K562 (cell line): Measurements from ENCODE around the gene SOX6. TPM values are rescaled to one million over a fixed set of nuclear protein-coding genes. Genes with fewer than 3 reads are reported as not detected.

Source experiments
- ATAC-seq: fragments of 200-7000 bp; cut with Tn5 transposase; 3 replicates; pipeline ENCODE4 v1.9.1; 2020; ENCODE audit warnings: moderate library complexity
- BruUV-seq: library from RNA; stranded (reverse); fragments of 400-500 nt; replicated peaks from 2 replicates; lab custom pipeline; 2021; lab: Mats Ljungman, UMichigan
- CTCF ChIA-PET: fragments of 300-600 bp; formaldehyde crosslinking; extraction: SDS; loops from one replicate; lab custom pipeline; 2021; ENCODE audit warnings: low intra/inter-chr PET ratio; lab: Yijun Ruan, JAX
- POLR2A ChIA-PET: fragments of 300-600, 350-650 bp; sonication (Branson Sonifier 250); formaldehyde crosslinking; extraction: SDS; loops from one replicate; lab custom pipeline; 2021; ENCODE audit warnings: antibody characterized with exemption, inconsistent platforms; lab: Yijun Ruan, JAX
- DNase-seq, 4 experiments: peaks; one replicate each; pipeline versions ENCODE4 v3.0.0 to v3.0.0-alpha.2; 2011 to 2018; ENCODE audit warnings: low spot score in 3 of 4, mixed read lengths in 3 of 4; ENCODE audit errors: extremely low read depth in 1 of 4
- FAIRE-seq: peaks from 2 replicates; lab custom pipeline; 2011; peaks lifted over from hg19 to GRCh38; lab: Jason Lieb, UNC
- H2AFZ ChIP-seq: 2 replicates; pipeline ENCODE4 v1.6.0; 2011; ENCODE audit warnings: low read depth, low read length, control low read depth, inconsistent platforms
- H3K27ac ChIP-seq: fragments of 200-600 bp; 3 replicates; pipeline ENCODE4 v1.8.0; 2011; ENCODE audit warnings: low read depth, mild to moderate bottlenecking, control low read depth, inconsistent platforms, low read length, moderate library complexity, mixed read lengths; ENCODE audit errors: extremely low read depth
- H3K27me3 ChIP-seq, 2 experiments: fragments of 300-600 bp in 1 of 2; 2 replicates in 1 of 2; 3 replicates in 1 of 2; pipeline versions ENCODE4 v1.6.0 to v1.8.0; 2011; ENCODE audit warnings: inconsistent platforms in 2 of 2, low read length in 2 of 2, mild to moderate bottlenecking in 1 of 2, mixed read lengths in 1 of 2, moderate library complexity in 1 of 2; ENCODE audit not compliant: control insufficient read depth in 2 of 2, insufficient read depth in 2 of 2
- H3K36me3 ChIP-seq: fragments of 300-600 bp; 3 replicates; pipeline ENCODE4 v1.8.0; 2011; ENCODE audit warnings: mild to moderate bottlenecking, low read length, inconsistent platforms; ENCODE audit not compliant: control insufficient read depth, insufficient read depth
- H3K4me1 ChIP-seq, 2 experiments: fragments of 200-600 bp in 1 of 2; replicated peaks in 1 of 2; 2 replicates in 1 of 2; 3 replicates in 1 of 2; pipeline versions ENCODE4 v1.5.1 to v1.8.0; 2011; ENCODE audit warnings: inconsistent platforms in 2 of 2, low read length in 2 of 2, mild to moderate bottlenecking in 1 of 2, mixed read lengths in 1 of 2, moderate library complexity in 1 of 2; ENCODE audit not compliant: control insufficient read depth in 2 of 2, insufficient read depth in 2 of 2
- H3K4me2 ChIP-seq: 2 replicates; pipeline ENCODE4 v1.6.1; 2011; ENCODE audit warnings: low read length, control low read depth, inconsistent platforms, mixed read lengths; ENCODE audit not compliant: insufficient read depth
- H3K4me3 ChIP-seq: fragments of 200-600 bp; sonication (generic), shearing (Covaris generic); 2 replicates; pipeline ENCODE4 v1.5.1; 2016; ENCODE audit warnings: control low read depth, inconsistent platforms
- H3K79me2 ChIP-seq: fragments of 200-600 bp; 3 replicates; pipeline ENCODE4 v1.8.0; 2011; ENCODE audit warnings: low read length, inconsistent platforms; ENCODE audit not compliant: control insufficient read depth, insufficient read depth
- H3K9ac ChIP-seq, 2 experiments: 2 replicates each; pipeline versions ENCODE4 v1.6.0 to v1.6.1; 2011; ENCODE audit warnings: low read depth in 2 of 2, low read length in 2 of 2, control low read depth in 1 of 2, inconsistent platforms in 1 of 2, mild to moderate bottlenecking in 1 of 2, mixed read lengths in 1 of 2; ENCODE audit not compliant: insufficient read depth in 1 of 2
- H3K9me1 ChIP-seq: one replicate; pipeline ENCODE4 v1.6.0; 2011; ENCODE audit warnings: inconsistent platforms, mild to moderate bottlenecking, low read length, moderate library complexity; ENCODE audit not compliant: control insufficient read depth, insufficient read depth
- H3K9me3 ChIP-seq: replicated peaks from 2 replicates; pipeline ENCODE4 v1.5.1; 2011; ENCODE audit warnings: low read depth, low read length, inconsistent platforms; ENCODE audit not compliant: control insufficient read depth, insufficient read depth
- H4K20me1 ChIP-seq: replicated peaks from 2 replicates; pipeline ENCODE4 v1.6.1; 2011; ENCODE audit warnings: low read length, inconsistent platforms, mixed read lengths; ENCODE audit not compliant: control insufficient read depth, insufficient read depth
- ILF3 ChIP-seq: fragments of 450-650 bp; IDR thresholded peaks from 2 replicates; pipeline ENCODE4 v1.6.1; 2018; ENCODE audit warnings: antibody characterized with exemption, mild to moderate bottlenecking, moderate library complexity, borderline replicate concordance
- PHB2 ChIP-seq: fragments of 450-650 bp; IDR thresholded peaks from 2 replicates; pipeline ENCODE4 v1.6.1; 2017; ENCODE audit warnings: low read depth
- POLR2H ChIP-seq: IDR thresholded peaks from 2 replicates; pipeline ENCODE4 v1.6.1; 2016; ENCODE audit warnings: missing genetic modification characterization, low read depth, mild to moderate bottlenecking, control low read depth, missing compliant biosample characterization, moderate library complexity
- PTBP1 ChIP-seq: fragments of 200-400 bp; formaldehyde crosslinking; IDR thresholded peaks from 2 replicates; pipeline ENCODE4 v1.6.1; 2017; ENCODE audit warnings: low read depth, low read length
- ZNF444 ChIP-seq: fragments of 250-450 bp; sonication (Bioruptor Pico); IDR thresholded peaks from 2 replicates; pipeline ENCODE4 v1.4.0; 2020; ENCODE audit warnings: mild to moderate bottlenecking, moderate library complexity
- WGBS: fragments of 100-300 bp; shearing (Covaris generic); methylation state at CpG from one replicate; pipeline ENCODE4 v1.1.6; 2016; ENCODE audit warnings: low coverage, mixed read lengths; ENCODE audit not compliant: insufficient coverage; ENCODE audit errors: missing lambda C conversion rate; 5-methylcytosine and 5-hydroxymethylcytosine counted together
- in situ Hi-C: fragments of 300-500 bp; cut with MboI; formaldehyde crosslinking; loops from 4 replicates; pipeline ENCODE4 v1.15.0; 2018; ENCODE audit warnings: inconsistent platforms, mixed read lengths
- intact Hi-C: fragments of 100-400 bp; cut with micrococcal nuclease; formaldehyde crosslinking; loops from 2 replicates; pipeline ENCODE4 v1.14.2; 2022
- polyA plus RNA-seq, 8 experiments: library from polyadenylated mRNA; depleted of rRNA in 4 of 8; stranded (reverse) in 5 of 8; unstranded in 3 of 8; fragments of >200 nt; fragmentation: Nextera tagmentation in 2 of 8; fragmentation: Illumina TruSeq in 1 of 8; extraction: Ambion mirVana in 2 of 8; extraction: Trizol in 1 of 8; gene quantifications; 2 replicates each; pipeline versions ENCODE4 v1.2.1 to v1.2.3, GENCODE V29; 2011 to 2014; ENCODE audit warnings: inconsistent platforms in 1 of 8, missing spikeins in 1 of 8
- total RNA-seq, 7 experiments: library from RNA; depleted of rRNA in 6 of 7; stranded (reverse); fragments of >200 nt in 6 of 7; fragmentation: Illumina TruSeq in 2 of 7; extraction: Trizol in 2 of 7; gene quantifications; 2 replicates each; pipeline versions ENCODE4 v1.2.1 to v1.2.3, GENCODE V29; 2011 to 2021; ENCODE audit warnings: low replicate concordance in 1 of 7
- TF ChIP-seq, protein P1 (sequence below): fragments of 250-450 bp; sonication (Bioruptor Pico); IDR thresholded peaks from 2 replicates; pipeline ENCODE4 v1.4.0; 2020
- TF ChIP-seq, protein P2 (sequence below): fragments of 200-600 bp; sonication (generic); IDR thresholded peaks from one replicate; pipeline ENCODE4 v1.6.1; 2012; ENCODE audit warnings: mild to moderate bottlenecking, low read depth, low read length, inconsistent platforms

The SOX6 gene
- total and polyA plus RNA-seq, 9 of the 15 experiments (the other 6 are each of a cell fraction or from before 2014, with no cell fraction given): 0.89 to 8.7 (median 5.7) TPM

DNA sequence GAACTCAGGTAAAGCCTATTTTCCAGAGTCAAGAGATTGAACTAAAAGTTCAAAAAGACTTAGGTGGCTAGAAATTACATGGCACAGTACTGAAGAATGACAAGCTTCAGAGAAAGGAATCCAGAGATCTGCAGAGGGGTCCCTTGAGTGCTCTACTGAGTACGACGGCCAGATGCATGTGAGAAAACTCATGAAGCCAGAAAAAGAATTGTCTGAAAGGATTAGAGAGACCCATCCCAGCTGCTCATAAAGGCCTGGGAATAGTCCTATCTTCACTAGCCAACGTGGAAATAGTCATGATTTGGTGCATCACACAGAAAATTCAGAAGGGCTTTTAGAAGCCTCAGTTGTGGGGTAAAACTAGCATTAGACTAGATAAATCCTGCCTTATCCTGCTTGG lies 91.3 kb downstream of the SOX6 start:
- Histone ChIP-seq H4K20me1 (no peaks in the 10 kb centered on the region), H3K4me3 (no peak overlapping the region), H2AFZ (no peak overlapping the region), H3K4me1 (no peaks in the 10 kb centered on the region), H3K9me3 (no peaks in the 10 kb centered on the region; the same call in 1 of the 2 replicates), H3K79me2 (no peaks in the 10 kb centered on the region), H3K27me3 (no peaks in the 10 kb centered on the region), H3K9me1 (no peaks in the 10 kb centered on the region), H3K9ac (no peak overlapping the region), H3K4me2 (no peak overlapping the region), H3K36me3 (no peaks in the 10 kb centered on the region), H3K27ac (no peak overlapping the region)
- ATAC-seq (no peak), DNase-seq (no peak), FAIRE-seq (no peak)
- WGBS: 48% methylated on average over 3 of the region's 3 CpGs
- ChIA-PET POLR2A (interaction anchor here (0.6 kb wide), 1 partner anchor 21 kb away, joined by 3 read pairs; no protein-coding TSS in a partner anchor), CTCF (no interaction called here)
- in situ Hi-C loops: no loop called here
- intact Hi-C loops: no loop called here
- no TSS peak for BruUV-seq
- TF ChIP-seq PTBP1: no peak
- TF ChIP-seq ZNF444 (CRISPR knock-in tag): no peak
- TF ChIP-seq, protein P1, sequence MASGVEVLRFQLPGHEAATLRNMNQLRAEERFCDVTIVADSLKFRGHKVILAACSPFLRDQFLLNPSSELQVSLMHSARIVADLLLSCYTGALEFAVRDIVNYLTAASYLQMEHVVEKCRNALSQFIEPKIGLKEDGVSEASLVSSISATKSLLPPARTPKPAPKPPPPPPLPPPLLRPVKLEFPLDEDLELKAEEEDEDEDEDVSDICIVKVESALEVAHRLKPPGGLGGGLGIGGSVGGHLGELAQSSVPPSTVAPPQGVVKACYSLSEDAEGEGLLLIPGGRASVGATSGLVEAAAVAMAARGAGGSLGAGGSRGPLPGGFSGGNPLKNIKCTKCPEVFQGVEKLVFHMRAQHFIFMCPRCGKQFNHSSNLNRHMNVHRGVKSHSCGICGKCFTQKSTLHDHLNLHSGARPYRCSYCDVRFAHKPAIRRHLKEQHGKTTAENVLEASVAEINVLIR: no peak
- no peak for TF ChIP-seq ILF3
- TF ChIP-seq PHB2: no peak
- TF ChIP-seq POLR2H (tag): no peak
- TF ChIP-seq, protein P2, sequence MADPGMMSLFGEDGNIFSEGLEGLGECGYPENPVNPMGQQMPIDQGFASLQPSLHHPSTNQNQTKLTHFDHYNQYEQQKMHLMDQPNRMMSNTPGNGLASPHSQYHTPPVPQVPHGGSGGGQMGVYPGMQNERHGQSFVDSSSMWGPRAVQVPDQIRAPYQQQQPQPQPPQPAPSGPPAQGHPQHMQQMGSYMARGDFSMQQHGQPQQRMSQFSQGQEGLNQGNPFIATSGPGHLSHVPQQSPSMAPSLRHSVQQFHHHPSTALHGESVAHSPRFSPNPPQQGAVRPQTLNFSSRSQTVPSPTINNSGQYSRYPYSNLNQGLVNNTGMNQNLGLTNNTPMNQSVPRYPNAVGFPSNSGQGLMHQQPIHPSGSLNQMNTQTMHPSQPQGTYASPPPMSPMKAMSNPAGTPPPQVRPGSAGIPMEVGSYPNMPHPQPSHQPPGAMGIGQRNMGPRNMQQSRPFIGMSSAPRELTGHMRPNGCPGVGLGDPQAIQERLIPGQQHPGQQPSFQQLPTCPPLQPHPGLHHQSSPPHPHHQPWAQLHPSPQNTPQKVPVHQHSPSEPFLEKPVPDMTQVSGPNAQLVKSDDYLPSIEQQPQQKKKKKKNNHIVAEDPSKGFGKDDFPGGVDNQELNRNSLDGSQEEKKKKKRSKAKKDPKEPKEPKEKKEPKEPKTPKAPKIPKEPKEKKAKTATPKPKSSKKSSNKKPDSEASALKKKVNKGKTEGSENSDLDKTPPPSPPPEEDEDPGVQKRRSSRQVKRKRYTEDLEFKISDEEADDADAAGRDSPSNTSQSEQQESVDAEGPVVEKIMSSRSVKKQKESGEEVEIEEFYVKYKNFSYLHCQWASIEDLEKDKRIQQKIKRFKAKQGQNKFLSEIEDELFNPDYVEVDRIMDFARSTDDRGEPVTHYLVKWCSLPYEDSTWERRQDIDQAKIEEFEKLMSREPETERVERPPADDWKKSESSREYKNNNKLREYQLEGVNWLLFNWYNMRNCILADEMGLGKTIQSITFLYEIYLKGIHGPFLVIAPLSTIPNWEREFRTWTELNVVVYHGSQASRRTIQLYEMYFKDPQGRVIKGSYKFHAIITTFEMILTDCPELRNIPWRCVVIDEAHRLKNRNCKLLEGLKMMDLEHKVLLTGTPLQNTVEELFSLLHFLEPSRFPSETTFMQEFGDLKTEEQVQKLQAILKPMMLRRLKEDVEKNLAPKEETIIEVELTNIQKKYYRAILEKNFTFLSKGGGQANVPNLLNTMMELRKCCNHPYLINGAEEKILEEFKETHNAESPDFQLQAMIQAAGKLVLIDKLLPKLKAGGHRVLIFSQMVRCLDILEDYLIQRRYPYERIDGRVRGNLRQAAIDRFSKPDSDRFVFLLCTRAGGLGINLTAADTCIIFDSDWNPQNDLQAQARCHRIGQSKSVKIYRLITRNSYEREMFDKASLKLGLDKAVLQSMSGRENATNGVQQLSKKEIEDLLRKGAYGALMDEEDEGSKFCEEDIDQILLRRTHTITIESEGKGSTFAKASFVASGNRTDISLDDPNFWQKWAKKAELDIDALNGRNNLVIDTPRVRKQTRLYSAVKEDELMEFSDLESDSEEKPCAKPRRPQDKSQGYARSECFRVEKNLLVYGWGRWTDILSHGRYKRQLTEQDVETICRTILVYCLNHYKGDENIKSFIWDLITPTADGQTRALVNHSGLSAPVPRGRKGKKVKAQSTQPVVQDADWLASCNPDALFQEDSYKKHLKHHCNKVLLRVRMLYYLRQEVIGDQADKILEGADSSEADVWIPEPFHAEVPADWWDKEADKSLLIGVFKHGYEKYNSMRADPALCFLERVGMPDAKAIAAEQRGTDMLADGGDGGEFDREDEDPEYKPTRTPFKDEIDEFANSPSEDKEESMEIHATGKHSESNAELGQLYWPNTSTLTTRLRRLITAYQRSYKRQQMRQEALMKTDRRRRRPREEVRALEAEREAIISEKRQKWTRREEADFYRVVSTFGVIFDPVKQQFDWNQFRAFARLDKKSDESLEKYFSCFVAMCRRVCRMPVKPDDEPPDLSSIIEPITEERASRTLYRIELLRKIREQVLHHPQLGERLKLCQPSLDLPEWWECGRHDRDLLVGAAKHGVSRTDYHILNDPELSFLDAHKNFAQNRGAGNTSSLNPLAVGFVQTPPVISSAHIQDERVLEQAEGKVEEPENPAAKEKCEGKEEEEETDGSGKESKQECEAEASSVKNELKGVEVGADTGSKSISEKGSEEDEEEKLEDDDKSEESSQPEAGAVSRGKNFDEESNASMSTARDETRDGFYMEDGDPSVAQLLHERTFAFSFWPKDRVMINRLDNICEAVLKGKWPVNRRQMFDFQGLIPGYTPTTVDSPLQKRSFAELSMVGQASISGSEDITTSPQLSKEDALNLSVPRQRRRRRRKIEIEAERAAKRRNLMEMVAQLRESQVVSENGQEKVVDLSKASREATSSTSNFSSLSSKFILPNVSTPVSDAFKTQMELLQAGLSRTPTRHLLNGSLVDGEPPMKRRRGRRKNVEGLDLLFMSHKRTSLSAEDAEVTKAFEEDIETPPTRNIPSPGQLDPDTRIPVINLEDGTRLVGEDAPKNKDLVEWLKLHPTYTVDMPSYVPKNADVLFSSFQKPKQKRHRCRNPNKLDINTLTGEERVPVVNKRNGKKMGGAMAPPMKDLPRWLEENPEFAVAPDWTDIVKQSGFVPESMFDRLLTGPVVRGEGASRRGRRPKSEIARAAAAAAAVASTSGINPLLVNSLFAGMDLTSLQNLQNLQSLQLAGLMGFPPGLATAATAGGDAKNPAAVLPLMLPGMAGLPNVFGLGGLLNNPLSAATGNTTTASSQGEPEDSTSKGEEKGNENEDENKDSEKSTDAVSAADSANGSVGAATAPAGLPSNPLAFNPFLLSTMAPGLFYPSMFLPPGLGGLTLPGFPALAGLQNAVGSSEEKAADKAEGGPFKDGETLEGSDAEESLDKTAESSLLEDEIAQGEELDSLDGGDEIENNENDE: no peak
